HEK293T (cell line): Measurements from ENCODE around the gene JAG1.

Experiments
- CTCF ChIA-PET: fragments of 350-600 bp; formaldehyde crosslinking; extraction: SDS; loops from one replicate; lab custom pipeline; 2021; ENCODE audit warnings: antibody characterized with exemption, inconsistent platforms; lab: Yijun Ruan, JAX
- POLR2A ChIA-PET: fragments of 350-600 bp; formaldehyde crosslinking; extraction: SDS; loops from one replicate; lab custom pipeline; 2020; ENCODE audit warnings: antibody characterized with exemption, inconsistent platforms; lab: Yijun Ruan, JAX
- DNase-seq: peaks from one replicate; pipeline ENCODE4 v3.0.0; 2012; ENCODE audit warnings: mixed read lengths; ENCODE audit errors: extremely low spot score
- ARNT ChIP-seq: fragments of 450-650 bp; IDR thresholded peaks from 2 replicates; pipeline ENCODE4 v1.6.1; 2017; ENCODE audit warnings: mild to moderate bottlenecking
- BHLHE40 ChIP-seq: fragments of 450-650 bp; IDR thresholded peaks from 2 replicates; pipeline ENCODE4 v1.6.1; 2016; ENCODE audit warnings: mild to moderate bottlenecking, moderate library complexity, borderline replicate concordance
- CTBP1 ChIP-seq: fragments of 450-650 bp; IDR thresholded peaks from 2 replicates; pipeline ENCODE4 v1.6.1; 2016; ENCODE audit warnings: borderline replicate concordance
- ELF4 ChIP-seq: fragments of 450-650 bp; IDR thresholded peaks from 2 replicates; pipeline ENCODE4 v1.6.1; 2017; ENCODE audit warnings: antibody characterized with exemption
- FOXA1 ChIP-seq: fragments of 450-650 bp; IDR thresholded peaks from 2 replicates; pipeline ENCODE4 v1.6.1; 2016; ENCODE audit warnings: mild to moderate bottlenecking
- FOXK2 ChIP-seq: fragments of 450-650 bp; IDR thresholded peaks from 2 replicates; pipeline ENCODE4 v1.6.1; 2016; ENCODE audit warnings: mild to moderate bottlenecking
- FOXM1 ChIP-seq: fragments of 450-650 bp; IDR thresholded peaks from 2 replicates; pipeline ENCODE4 v1.6.1; 2017; ENCODE audit warnings: mild to moderate bottlenecking, borderline replicate concordance
- HDGF ChIP-seq: fragments of 450-650 bp; IDR thresholded peaks from 2 replicates; pipeline ENCODE4 v1.6.1; 2017; ENCODE audit warnings: antibody characterized with exemption, borderline replicate concordance
- L3MBTL2 ChIP-seq: fragments of 450-650 bp; conservative IDR thresholded peaks from 2 replicates; pipeline ENCODE4 v1.6.1; 2016; ENCODE audit warnings: mild to moderate bottlenecking
- LEF1 ChIP-seq: fragments of 450-650 bp; IDR thresholded peaks from 2 replicates; pipeline ENCODE4 v1.6.1; 2017; ENCODE audit warnings: mild to moderate bottlenecking, borderline replicate concordance
- NFRKB ChIP-seq: fragments of 450-650 bp; IDR thresholded peaks from 2 replicates; pipeline ENCODE4 v1.6.1; 2016; ENCODE audit warnings: mild to moderate bottlenecking, moderate library complexity
- SP1 ChIP-seq: fragments of 450-650 bp; IDR thresholded peaks from 2 replicates; pipeline ENCODE4 v1.6.1; 2017
- SUZ12 ChIP-seq: fragments of 450-650 bp; IDR thresholded peaks from 2 replicates; pipeline ENCODE4 v1.6.1; 2016; ENCODE audit warnings: mild to moderate bottlenecking
- TARDBP ChIP-seq: fragments of 450-650 bp; IDR thresholded peaks from 2 replicates; pipeline ENCODE4 v1.6.1; 2016
- ZNF384 ChIP-seq: fragments of 450-650 bp; IDR thresholded peaks from 2 replicates; pipeline ENCODE4 v1.6.1; 2016
- TF ChIP-seq, protein P1 (sequence below): fragments of 450-650 bp; IDR thresholded peaks from 2 replicates; pipeline ENCODE4 v1.6.1; 2016

JAG1 gene

DNA sequence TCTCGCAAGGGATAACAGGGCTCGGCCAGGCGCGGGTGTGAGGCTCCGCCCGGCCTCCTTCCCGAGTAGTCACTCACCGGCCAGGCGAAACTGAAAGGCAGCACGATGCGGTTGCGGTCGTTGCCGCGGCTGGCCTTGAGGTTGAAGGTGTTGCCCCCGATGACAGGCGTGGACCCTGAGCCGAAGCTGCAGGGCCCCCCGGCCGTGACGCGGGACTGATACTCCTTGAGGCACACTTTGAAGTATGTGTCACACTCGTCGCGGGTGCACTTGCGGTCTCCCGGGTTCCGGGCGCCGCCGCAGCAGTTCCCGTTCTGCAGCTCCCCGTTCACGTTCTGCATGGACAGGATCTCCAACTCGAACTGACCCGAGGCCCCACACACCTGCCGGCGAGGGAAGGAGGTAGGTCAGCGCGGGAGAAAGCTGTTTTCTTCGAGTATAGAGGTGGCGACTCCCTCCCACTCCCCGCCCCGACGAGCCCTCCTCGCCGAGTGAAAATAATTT lies 1.1 kb downstream of the JAG1 start:
- DNase-seq: no peak
- TF ChIP-seq ARNT: no peak
- TF ChIP-seq L3MBTL2: 0 out of 2 replicates have a peak, but pooled peaks have one; percentile 14
- no peak for TF ChIP-seq FOXK2
- no peak for TF ChIP-seq ELF4
- POLR2A ChIA-PET: interaction anchor here (0.9 kb wide), 1 partner anchor 44 kb away, joined by 3 read pairs; no protein-coding TSS in a partner anchor
- CTCF ChIA-PET: interaction anchor here (0.9 kb wide), 1 partner anchor 151 kb away, joined by 3 read pairs; no protein-coding TSS in a partner anchor

DNA sequence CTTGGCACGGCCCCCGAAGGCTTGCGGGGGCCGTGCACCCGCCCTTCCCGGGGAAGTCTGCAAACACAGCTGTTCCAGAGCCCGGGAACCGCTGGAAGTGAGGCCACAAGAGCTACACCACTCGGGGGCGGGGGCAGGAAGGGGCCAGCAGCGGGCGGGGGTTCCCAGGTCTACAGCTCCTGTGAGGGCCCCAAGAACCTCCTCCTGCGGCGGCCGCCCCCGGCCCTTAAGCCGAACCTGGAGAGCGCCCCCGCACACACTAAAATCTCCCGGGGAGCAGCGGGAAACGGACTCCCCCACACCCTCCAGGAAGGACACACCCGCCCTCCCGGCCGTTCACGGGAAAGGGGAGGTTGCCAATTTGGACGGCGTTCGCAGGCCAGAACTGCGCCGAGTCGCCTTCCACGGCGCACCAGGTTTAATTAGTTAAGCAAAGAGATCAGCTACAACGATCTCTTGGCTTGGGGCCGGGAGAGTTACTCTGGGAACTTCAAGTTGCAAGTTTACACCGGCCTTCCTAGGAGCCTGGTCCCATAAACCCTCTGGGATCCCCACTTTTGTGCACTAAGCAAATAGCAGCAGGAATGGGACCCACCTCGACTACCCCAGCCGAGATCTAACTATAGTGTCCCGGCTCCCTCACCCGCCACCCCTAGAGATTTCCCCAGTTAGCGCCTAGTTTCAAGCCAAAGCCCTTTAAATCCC lies 1.7 kb downstream of the JAG1 start:
- CTCF ChIA-PET: interaction anchor here (0.9 kb wide), 1 partner anchor 151 kb away, joined by 3 read pairs; no protein-coding TSS in a partner anchor
- TF ChIP-seq HDGF: no peak
- no peak for TF ChIP-seq ARNT
- TF ChIP-seq FOXM1: no peak
- no peak for TF ChIP-seq ZNF384
- no peak for TF ChIP-seq FOXK2
- TF ChIP-seq BHLHE40: no peak
- no peak for TF ChIP-seq ELF4
- TF ChIP-seq, protein P1, sequence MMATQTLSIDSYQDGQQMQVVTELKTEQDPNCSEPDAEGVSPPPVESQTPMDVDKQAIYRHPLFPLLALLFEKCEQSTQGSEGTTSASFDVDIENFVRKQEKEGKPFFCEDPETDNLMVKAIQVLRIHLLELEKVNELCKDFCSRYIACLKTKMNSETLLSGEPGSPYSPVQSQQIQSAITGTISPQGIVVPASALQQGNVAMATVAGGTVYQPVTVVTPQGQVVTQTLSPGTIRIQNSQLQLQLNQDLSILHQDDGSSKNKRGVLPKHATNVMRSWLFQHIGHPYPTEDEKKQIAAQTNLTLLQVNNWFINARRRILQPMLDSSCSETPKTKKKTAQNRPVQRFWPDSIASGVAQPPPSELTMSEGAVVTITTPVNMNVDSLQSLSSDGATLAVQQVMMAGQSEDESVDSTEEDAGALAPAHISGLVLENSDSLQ: no peak
- no peak for TF ChIP-seq FOXA1
- no peak for TF ChIP-seq SUZ12
- TF ChIP-seq TARDBP: no peak
- TF ChIP-seq SP1: no peak
- POLR2A ChIA-PET: interaction anchor here (1.2 kb wide), 1 partner anchor 590 kb away, joined by 3 read pairs; no protein-coding TSS in a partner anchor
- DNase-seq: no peak

GRCh38 chr20:10671221-10671918 lies 2.4 kb downstream of the JAG1 start:
- no peak for DNase-seq
- CTCF ChIA-PET: interaction anchor here (0.7 kb wide), 1 partner anchor 90 kb away, joined by 3 read pairs; no protein-coding TSS in a partner anchor
- POLR2A ChIA-PET: interaction anchor here (1.2 kb wide), 1 partner anchor 590 kb away, joined by 3 read pairs; no protein-coding TSS in a partner anchor
- TF ChIP-seq ELF4: no peak
- TF ChIP-seq SUZ12: no peak
- TF ChIP-seq TARDBP: no peak
- TF ChIP-seq, protein P1: no peak
- no peak for TF ChIP-seq CTBP1
- TF ChIP-seq FOXK2: no peak
- no peak for TF ChIP-seq FOXA1
- TF ChIP-seq L3MBTL2: no peak
- no peak for TF ChIP-seq LEF1
- no peak for TF ChIP-seq HDGF
- no peak for TF ChIP-seq SP1
- no peak for TF ChIP-seq NFRKB
- no peak for TF ChIP-seq ARNT
- no peak for TF ChIP-seq ZNF384
- no peak for TF ChIP-seq FOXM1
- TF ChIP-seq BHLHE40: no peak

- ChIA-PET POLR2A (no interaction called here), CTCF (interaction anchor here (0.7 kb wide), 1 partner anchor 90 kb away, joined by 3 read pairs; no protein-coding TSS in a partner anchor)
- no peak for DNase-seq
These were observed 3.1 kb downstream of the JAG1 start for GRCh38 chr20:10670501-10671220.

More at GRCh38 chr20:10670501-10671220, 3.1 kb downstream of the JAG1 start:
- TF ChIP-seq CTBP1 (no peak), L3MBTL2 (no peak), NFRKB (no peak), TARDBP (no peak), SUZ12 (no peak), FOXA1 (no peak), ZNF384 (no peak), HDGF (no peak), BHLHE40 (no peak), ARNT (no peak), LEF1 (no peak)
- TF ChIP-seq, protein P1: no peak
